HG02623 (cell line): ENCODE measurements around the gene PSD2.

Experiments used
- ATAC-seq: cut with Tn5 transposase; IDR thresholded peaks from one replicate; pipeline ENCODE4 v1.9.1; 2021; ENCODE audit warnings: moderate library complexity; ENCODE audit not compliant: unreplicated experiment

PSD2 gene

DNA sequence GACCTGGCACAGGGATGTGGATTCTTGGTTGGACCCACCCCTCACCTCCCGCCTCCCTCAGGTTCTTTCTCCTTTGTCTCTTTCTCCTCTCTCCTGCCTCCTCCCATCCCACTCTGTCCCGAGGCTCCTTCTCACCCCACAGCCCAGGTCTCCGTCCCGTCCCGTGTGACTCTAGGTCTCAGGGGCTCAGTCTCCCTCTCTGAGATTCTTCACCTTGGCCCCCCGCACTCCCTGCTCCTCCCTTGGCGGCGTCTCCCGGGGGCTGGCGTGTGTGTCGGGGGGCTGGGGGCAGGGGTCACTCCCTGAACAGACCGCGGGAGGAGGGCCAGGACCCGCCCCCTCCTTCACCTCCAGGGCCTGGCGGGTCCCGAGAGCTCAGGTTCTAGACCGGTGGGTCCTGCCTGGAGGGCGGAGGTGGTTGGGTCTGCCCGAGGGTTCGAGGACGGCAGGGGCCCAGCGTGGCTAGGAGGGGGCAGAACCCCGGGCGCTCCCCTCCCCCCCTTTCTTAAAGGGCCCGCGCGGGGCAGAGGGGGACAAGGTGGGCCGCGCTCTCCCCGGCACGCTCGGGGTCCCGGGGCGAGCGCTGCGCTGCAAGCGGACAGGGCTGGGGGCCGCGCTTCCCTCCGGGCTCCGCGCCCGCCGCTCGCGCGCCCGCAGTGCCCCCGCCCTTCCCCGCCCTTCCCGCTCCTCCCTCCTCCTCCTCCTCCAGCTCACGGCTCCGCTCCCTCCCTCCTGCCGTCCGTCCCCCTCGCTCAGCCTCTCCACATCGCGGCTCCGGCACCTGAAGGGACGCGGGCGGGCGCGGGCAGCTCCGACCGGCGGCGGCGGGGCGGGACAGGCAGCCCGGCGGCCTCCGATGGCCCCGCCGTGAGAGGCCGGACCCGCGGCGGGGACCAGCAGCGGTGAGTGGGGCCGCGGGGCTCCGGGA is at the start of gene PSD2:
TSS of gene PSD2 (plus strand) at position 735 of the 928 bp plus-strand sequence. CDS start 13,633 bp downstream, outside the sequence.
- ATAC-seq = no peak

DNA sequence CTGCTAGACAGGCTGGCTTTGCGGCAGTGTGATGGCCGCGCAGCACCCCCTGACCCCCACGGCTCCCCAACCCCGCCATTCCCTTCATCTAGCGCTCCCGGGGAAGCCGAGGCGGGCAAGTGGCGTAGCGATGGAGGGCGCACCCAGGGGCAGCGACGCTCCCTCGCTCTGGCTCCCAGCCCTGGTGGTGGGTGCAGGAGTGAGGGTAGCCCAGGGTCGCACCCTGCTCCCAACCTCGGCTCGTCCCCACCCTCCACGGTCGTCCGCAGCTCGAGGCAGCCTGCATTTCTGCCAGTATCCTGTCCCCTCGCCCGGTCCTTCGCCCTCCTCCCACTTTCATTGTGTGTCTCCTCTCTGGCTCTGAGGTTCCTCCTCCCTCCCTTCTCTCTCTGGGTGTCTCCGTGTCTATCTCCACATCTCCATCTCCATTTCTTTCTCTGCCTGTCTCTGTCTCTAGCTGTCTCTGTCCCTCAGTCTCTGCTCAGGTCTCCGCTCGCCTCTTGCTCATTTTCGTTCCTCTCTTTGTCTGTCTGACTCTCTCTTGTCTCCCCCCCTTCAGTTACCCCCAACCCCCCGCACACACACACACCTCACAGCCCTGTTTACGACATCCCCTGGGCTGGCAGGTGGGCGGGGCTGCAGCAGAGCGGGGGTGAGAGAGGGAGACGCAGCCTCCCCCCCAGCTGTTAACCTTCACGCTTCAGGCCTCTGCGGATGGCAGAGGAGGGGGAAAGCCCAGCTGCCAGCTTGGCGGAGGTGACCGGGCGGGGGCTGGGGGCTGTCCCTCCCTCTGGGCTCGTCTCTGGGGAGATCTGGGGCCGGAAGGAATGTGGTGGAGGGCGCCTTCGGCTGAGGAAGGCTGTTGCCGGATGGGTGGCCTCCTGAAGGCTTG is 48.7 kb upstream of the PSD2 start:
- no peak for ATAC-seq

DNA sequence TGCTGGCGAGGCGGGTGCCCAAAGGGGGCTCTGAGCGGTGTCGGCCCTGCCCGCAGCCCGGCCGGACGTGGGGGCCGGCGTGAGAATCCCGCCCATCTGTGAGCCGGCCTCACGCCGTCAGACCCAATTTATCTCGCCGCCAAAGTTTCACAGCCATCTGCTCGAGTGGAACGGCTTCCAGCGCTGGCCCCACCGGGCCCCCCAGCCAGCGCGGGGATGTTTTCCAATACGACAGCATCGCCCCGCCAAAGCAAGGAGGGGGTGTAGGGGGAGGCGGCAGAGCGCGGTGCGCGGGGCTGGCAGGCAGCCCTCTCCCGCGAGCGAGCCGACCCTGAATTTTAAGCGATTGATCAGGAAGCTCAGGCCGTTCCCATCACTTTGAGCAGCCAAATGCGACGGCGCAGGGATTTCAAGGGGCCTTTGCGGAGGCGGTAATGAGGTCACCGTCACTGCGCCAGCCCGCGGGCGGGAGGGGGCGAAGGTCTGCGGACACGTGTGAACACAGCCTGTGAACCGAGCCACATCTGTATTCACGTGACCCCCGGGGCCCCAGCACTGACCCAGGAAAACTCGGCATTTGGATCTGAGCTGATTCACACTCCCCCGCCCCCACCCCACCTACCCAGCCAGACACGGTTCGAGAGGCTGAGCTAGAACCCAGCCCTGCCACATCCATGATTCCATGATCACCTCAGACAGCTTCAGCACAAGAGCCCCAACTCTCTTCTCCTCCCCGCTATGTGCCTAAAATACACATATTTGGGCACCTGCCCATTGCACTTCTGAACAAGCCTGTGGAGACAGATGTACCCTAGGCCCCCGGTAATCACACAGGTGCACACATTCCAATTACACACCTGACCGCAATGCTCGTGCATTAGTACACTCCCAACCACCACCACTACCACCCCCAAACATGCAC is 47.8 kb upstream of the PSD2 start:
- no peak for ATAC-seq

GRCh38 chr5:139748505-139748826 is 47.1 kb upstream of the PSD2 start:
- no peak for ATAC-seq

DNA sequence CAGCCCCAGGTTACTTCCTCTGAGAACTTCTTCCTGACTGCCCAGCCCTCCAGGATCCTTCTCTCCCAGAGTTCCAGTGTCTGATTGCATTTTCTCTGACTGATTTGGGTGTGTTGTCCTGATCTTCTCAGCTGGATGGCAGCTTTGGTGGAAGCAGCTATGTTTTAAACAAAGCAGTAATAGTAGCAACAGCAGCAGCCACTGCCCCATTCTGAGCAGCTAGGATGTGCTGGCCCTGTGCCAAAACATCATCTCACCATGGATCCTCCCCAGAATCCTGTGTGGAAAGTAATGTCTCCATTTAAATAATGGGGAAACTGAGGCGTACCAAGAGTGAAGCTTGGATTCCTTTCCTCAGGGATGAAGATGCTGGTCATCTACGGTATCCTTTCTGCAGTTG is 46.4 kb upstream of the PSD2 start:
- no peak for ATAC-seq

- no peak for ATAC-seq
Measured at GRCh38 chr5:139751236-139751635, 44.4 kb upstream of the PSD2 start.

GRCh38 chr5:139752506-139753473 is 42.8 kb upstream of the PSD2 start:
- no peak for ATAC-seq

GRCh38 chr5:139755892-139756671 is 39.5 kb upstream of the PSD2 start:
- no peak for ATAC-seq

GRCh38 chr5:139756971-139757370 is 38.6 kb upstream of the PSD2 start:
- ATAC-seq = no peak

DNA sequence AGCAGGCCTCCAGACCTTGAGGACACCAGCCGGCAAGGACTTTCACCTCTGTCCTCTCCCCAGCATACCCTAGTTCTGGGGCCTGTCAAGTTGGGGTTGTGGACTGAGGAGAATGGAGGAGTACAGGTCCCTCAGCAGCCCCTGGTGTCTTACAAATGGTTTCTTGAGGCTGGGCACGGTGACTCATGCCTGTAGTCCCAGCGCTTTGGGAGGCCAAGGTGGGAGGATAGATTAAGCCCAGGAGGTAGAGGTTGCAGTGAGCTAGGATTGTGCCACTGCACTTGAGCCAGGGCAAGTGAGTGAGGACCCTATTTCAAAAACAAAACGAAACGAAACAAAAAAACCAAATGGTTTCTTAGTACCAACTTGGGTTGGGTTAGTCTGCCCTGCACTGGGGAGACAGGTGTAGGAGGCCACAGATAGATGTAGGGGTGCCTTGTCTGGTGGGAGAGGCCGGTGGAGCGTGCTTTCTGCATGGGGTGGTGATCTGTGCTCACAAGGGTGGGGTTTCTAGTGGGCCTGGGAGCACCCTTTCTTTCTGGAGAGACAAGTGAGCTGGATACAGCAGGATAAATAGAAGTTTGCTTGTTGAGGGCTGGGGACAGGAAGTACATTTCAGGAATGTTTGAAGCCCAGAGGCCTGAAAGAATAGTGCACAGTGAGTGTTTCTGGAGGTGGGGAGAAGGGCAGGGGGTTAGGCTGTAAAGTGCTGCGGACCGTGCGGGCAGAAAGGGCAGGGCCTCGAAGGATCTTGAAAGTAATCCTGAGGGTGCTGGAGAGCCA is 37.7 kb upstream of the PSD2 start:
- no peak for ATAC-seq

- ATAC-seq = no peak
Measured at GRCh38 chr5:139758510-139759075, 37.0 kb upstream of the PSD2 start.

DNA sequence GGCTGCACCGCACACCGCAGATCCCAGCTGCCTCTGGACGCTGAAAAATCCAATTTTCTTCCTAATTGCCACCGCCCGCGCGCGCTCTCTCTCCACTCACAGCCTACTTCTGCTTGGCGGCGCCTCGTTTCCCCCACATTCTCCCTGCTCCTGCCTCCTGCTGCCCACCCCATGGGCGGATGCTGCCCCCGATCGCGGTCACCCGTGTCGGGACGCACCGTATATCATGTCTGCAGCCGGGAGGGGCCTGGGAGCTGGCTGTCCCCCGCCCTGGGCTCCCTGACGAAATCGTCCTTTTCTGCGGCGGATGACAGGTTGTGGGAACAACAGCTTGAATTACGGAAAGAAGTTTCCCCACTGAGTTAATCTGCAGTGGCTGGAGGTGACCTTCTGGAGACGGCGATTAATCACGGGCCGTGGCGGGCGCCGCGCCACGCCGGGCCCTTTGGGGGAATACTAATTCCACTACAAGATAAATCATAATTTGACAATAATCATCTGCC is 36.3 kb upstream of the PSD2 start:
- no peak for ATAC-seq

GRCh38 chr5:139760066-139761056 is 35.2 kb upstream of the PSD2 start:
- no peak for ATAC-seq

GRCh38 chr5:139761057-139761450 is 34.6 kb upstream of the PSD2 start:
- ATAC-seq = no peak

- no peak for ATAC-seq
Measured at GRCh38 chr5:139761501-139761900, 34.1 kb upstream of the PSD2 start.

DNA sequence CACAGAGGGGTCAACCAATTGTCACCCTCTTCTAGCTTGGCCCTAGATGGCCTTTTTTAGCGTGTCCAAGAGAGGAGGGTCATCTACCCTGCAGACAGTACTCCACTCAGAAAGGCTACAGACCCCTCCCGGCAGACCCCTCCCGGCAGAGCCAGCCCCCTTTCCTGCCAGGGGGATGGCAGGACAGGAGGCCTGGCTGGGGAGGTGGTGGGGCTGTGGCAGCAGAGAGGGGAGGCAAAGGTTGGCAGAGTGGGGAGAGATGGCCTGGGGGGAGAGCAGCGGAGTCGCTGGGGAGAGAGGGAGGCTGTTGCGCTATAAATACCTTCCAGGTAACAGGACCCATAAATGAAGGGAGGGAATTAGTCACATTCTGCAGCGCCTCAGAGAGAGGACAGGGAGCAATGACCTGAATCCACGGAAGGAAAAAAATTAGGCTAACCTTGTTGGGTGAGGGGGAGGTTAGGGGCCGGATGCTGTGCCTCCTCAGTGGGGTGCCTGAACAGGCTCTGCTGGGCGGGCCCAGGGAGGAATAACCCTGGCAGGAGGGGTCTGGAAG is 32.9 kb upstream of the PSD2 start:
- no peak for ATAC-seq
